OCI-LY7 (cell line): Measurements from ENCODE around the gene SCLT1. TPM values are rescaled to one million over a fixed set of nuclear protein-coding genes. Genes with fewer than 3 reads are reported as not detected.

Experiments used
- BruUV-seq: library from RNA; stranded (reverse); fragments of 400-500 nt; replicated peaks from 2 replicates; lab custom pipeline; 2021; lab: Mats Ljungman, UMichigan
- CTCF ChIA-PET: fragments of 300-600 bp; sonication (Branson Sonifier 250); formaldehyde crosslinking; loops from one replicate; lab custom pipeline; 2022; ENCODE audit warnings: antibody characterized with exemption; ENCODE audit not compliant: unreplicated experiment; lab: Charles Lee
- POLR2A ChIA-PET: fragments of 300-600 bp; sonication (Branson Sonifier 250); formaldehyde crosslinking; loops from one replicate; lab custom pipeline; 2022; ENCODE audit warnings: antibody characterized with exemption; lab: Charles Lee
- DNase-seq: peaks from one replicate; pipeline ENCODE4 v3.0.0-alpha.2; 2015; ENCODE audit warnings: low spot score
- H2AFZ ChIP-seq: fragments of 200-600 bp; sonication (generic), shearing (Covaris generic); 2 replicates; pipeline ENCODE4 v1.6.1; 2014; ENCODE audit warnings: mild to moderate bottlenecking, antibody characterized with exemption, low read length, moderate library complexity
- H3K27ac ChIP-seq: fragments of 200-600 bp; sonication (generic); 2 replicates; pipeline ENCODE4 v1.5.1; 2014; ENCODE audit warnings: mixed run types, low read depth, mild to moderate bottlenecking, moderate library complexity, low read length, inconsistent platforms; ENCODE audit not compliant: poor library complexity, severe bottlenecking
- H3K36me3 ChIP-seq: fragments of 200-600 bp; sonication (generic); 2 replicates; pipeline ENCODE4 v1.6.1; 2014; ENCODE audit warnings: mild to moderate bottlenecking, antibody characterized with exemption, low read length, moderate library complexity, mixed read lengths; ENCODE audit not compliant: insufficient read depth
- H3K4me1 ChIP-seq: fragments of 200-600 bp; sonication (generic); 2 replicates; pipeline ENCODE4 v1.5.1; 2014; ENCODE audit warnings: mild to moderate bottlenecking, low read length; ENCODE audit not compliant: insufficient read depth, poor library complexity, severe bottlenecking
- H3K4me2 ChIP-seq: fragments of 200-600 bp; sonication (generic); 2 replicates; pipeline ENCODE4 v1.6.1; 2014; ENCODE audit warnings: mild to moderate bottlenecking, low read length
- H3K4me3 ChIP-seq: fragments of 200-600 bp; sonication (generic); 2 replicates; pipeline ENCODE4 v1.5.1; 2014; ENCODE audit warnings: mild to moderate bottlenecking, low read depth, low read length; ENCODE audit not compliant: poor library complexity, severe bottlenecking
- H3K79me2 ChIP-seq: fragments of 200-600 bp; sonication (generic); 2 replicates; pipeline ENCODE4 v1.6.1; 2016; ENCODE audit warnings: low read depth, mild to moderate bottlenecking, low read length, moderate library complexity, mixed read lengths; ENCODE audit not compliant: insufficient read depth
- H3K9me2 ChIP-seq: fragments of 200-600 bp; sonication (generic); 2 replicates; pipeline ENCODE4 v1.6.1; 2016; ENCODE audit warnings: mild to moderate bottlenecking, low read length, mixed read lengths; ENCODE audit not compliant: insufficient read depth
- H3K9me3 ChIP-seq: fragments of 200-600 bp; sonication (generic); 2 replicates; pipeline ENCODE4 v1.6.1; 2014; ENCODE audit warnings: mild to moderate bottlenecking, mixed run types, low read length, mixed read lengths
- H4K20me1 ChIP-seq: fragments of 200-600 bp; sonication (generic); 2 replicates; pipeline ENCODE4 v1.6.1; 2014; ENCODE audit warnings: mild to moderate bottlenecking, antibody characterized with exemption, low read length, moderate library complexity, mixed read lengths; ENCODE audit not compliant: insufficient read depth
- CTCF ChIP-seq: fragments of 200-600 bp; sonication (generic); conservative IDR thresholded peaks from 2 replicates; pipeline ENCODE4 v1.5.1; 2014; ENCODE audit warnings: mild to moderate bottlenecking, antibody characterized with exemption, low read length, moderate library complexity, mixed read lengths
- EZH2phosphoT487 ChIP-seq: fragments of 200-600 bp; sonication (generic); IDR thresholded peaks from 2 replicates; pipeline ENCODE4 v1.6.1; 2018; ENCODE audit warnings: low read depth, borderline replicate concordance, mild to moderate bottlenecking, mixed run types, antibody characterized with exemption, low read length, moderate library complexity, mixed read lengths
- intact Hi-C: fragments of 100-400 bp; cut with micrococcal nuclease; formaldehyde crosslinking; loops from one replicate; pipeline ENCODE4 v1.10.0; 2022; ENCODE audit not compliant: unreplicated experiment
- total RNA-seq, 2 experiments: library from RNA; depleted of rRNA in 1 of 2; stranded (reverse); fragments of >200 nt in 1 of 2; shearing (Covaris generic) in 1 of 2; gene quantifications; 2 replicates each; pipeline ENCODE4 v1.2.3, GENCODE V29; 2014 to 2022

Gene SCLT1
- total RNA-seq, 2 experiments from 2014 or later = 36.9 to 42.0 TPM

- Histone ChIP-seq H4K20me1 (no peaks in the 10 kb centered on the region), H3K4me2 (no peak overlapping the region), H3K27ac (no peak overlapping the region), H3K9me2 (no peaks in the 10 kb centered on the region), H3K79me2 (no peaks in the 10 kb centered on the region), H3K36me3 (0 out of 2 replicates have a peak, but pooled peaks cover 6% of the 10 kb centered on the region), H3K4me3 (no peak overlapping the region), H3K4me1 (no peaks in the 10 kb centered on the region), H3K9me3 (no peaks in the 10 kb centered on the region), H2AFZ (no peak overlapping the region)
- no TSS peak for BruUV-seq
- ChIA-PET POLR2A (interaction anchor here (0.6 to 1.1 kb wide), 4 partner anchors 12 to 256 kb away, joined by 3 to 4 read pairs (median 4); partner anchors contain the start of gene SCLT1), CTCF (no interaction called here)
- no peak for TF ChIP-seq CTCF
- no peak for TF ChIP-seq EZH2phosphoT487
- DNase-seq = no peak
- intact Hi-C loops = no loop called here
These were observed 47.0 kb downstream of the SCLT1 start for GRCh38 chr4:129046055-129046959.

- CTCF ChIA-PET = no interaction called here
- POLR2A ChIA-PET = no interaction called here
These were observed 49.8 kb downstream of the SCLT1 start for GRCh38 chr4:129043523-129043922.

More at GRCh38 chr4:129043523-129043922, 49.8 kb downstream of the SCLT1 start:
- TF ChIP-seq EZH2phosphoT487 (no peak), CTCF (peak; percentile 36; the same call in 1 of the 2 replicates)
- H3K9me3 ChIP-seq = no peaks in the 10 kb centered on the region
- H3K27ac ChIP-seq = no peak overlapping the region
- H3K79me2 ChIP-seq = no peaks in the 10 kb centered on the region
- H2AFZ ChIP-seq = no peak overlapping the region
- no peaks in the 10 kb centered on the region for H4K20me1 ChIP-seq
- H3K9me2 ChIP-seq = no peaks in the 10 kb centered on the region
- H3K4me2 ChIP-seq = no peak overlapping the region
- H3K4me1 ChIP-seq = no peaks in the 10 kb centered on the region
- H3K36me3 ChIP-seq = peaks cover 15% of the 10 kb centered on the region
- intact Hi-C loops = no loop called here
- DNase-seq = no peak
- no peak overlapping the region for H3K4me3 ChIP-seq
- BruUV-seq = no TSS peak
